ENCODE results near the gene SPHK2. TPM values are rescaled to one million over a fixed set of nuclear protein-coding genes. Genes with fewer than 3 reads are reported as not detected.

Gene SPHK2
- total RNA-seq, 4 donors from 2014 or later, result 15.9 to 24.5 (median 17.0) TPM

DNA sequence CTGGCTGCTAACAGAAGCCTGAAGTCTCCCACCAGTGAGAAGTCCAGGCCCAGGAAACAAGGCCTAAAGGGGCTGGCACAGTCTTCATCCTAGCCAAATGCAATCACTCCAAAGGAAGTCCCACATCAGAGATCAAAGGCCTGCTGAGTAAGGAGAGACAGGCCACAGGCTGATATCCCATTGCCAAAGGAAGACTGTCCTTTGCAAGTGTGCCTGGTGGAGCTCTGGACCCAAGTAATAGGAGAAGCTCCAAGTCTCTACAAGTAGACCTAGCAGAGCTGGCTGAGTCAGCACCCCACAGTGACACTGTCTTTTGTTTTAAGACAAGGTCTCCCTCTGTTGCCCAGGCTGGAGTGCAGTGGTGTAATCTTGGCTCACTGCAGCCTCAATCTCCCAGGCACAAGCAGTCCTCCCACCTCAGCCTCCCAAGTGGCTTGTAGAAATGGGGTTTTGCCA is 13.4 kb downstream of the SPHK2 start:
- H3K9me3 ChIP-seq, result no peaks in the 10 kb centered on the region
- no peaks in the 10 kb centered on the region for H3K27me3 ChIP-seq
- DNase-seq (ENCODE audit: extremely low spot score), result no peak
- H3K27ac ChIP-seq (replicated peaks in 1 of 4), result peak overlapping the region; percentile 95 to 100 (median 96)
- peaks cover 0 to 42% (median 0%) of the 10 kb centered on the region in 4 donors for H3K36me3 ChIP-seq
- intact Hi-C loops (cut with DNase I), result no loop called here
- H3K4me3 ChIP-seq, result no peak overlapping the region
- TF ChIP-seq CTCF (IDR thresholded peaks at IDR 0.05), result no peak
- TF ChIP-seq POLR2AphosphoS5 (IDR thresholded peaks at IDR 0.05), result no peak
- no peak for TF ChIP-seq EP300 (IDR thresholded peaks at IDR 0.05)
- no peak for TF ChIP-seq POLR2A (IDR thresholded peaks at IDR 0.05; ENCODE audit: low read depth)
- H3K4me1 ChIP-seq, result peaks cover 63 to 86% (median 83%) of the 10 kb centered on the region in 4 donors

DNA sequence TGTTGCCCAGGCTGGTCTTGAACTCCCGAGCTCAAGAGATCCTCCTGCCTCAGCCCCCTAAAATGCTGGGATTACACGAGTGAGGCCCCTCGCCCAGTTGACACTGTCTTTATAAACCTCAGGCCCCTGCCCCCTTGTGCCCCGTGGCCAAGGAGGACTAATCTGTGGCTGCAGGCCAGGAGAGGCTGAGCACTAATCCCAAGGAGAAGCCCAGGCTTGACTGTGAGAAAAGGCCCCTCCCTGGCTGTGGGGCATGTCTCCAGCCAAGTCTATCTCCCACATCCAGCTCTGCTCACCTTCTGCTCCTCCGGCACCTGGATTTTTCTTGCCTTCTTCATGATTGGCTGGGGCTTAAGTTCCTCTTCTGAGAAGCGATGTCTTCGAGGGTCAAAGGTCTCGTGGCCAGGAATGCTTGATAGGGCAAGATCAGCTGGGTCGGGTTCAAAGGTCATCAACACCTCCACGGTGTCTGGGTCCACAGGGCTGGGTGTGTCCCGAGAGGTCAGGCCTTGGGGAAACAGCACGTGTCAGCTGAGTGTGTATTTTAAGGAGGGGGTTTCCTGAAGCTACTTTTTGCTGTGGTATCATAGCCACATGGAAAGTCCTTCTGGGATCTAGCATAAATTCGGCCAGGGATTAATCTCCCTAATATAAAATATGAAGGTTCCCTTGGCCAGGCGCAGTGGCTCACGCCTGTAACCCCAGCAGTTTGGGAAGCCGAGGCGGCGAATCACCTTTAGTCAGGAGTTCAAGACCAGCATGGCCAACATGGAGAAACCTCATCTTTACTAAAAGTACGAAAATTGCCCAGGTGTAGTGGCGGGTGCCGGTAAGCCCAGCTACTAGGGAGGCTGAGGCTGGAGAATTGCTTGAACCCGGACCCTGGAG is 14.1 kb downstream of the SPHK2 start:
- DNase-seq (ENCODE audit: extremely low spot score), result no peak
- H3K4me1 ChIP-seq, result peaks cover 64 to 90% (median 86%) of the 10 kb centered on the region in 4 donors
- WGBS, result 73% methylated on average over 18 of the region's 22 CpGs
- intact Hi-C loops (cut with DNase I), result no loop called here
- no peaks in the 10 kb centered on the region for H3K27me3 ChIP-seq
- H3K4me3 ChIP-seq, result peak overlapping the region in 3 of 4 donors; percentile 78 to 81 (median 79)
- TF ChIP-seq POLR2AphosphoS5 (IDR thresholded peaks at IDR 0.05) (no peak), CTCF (IDR thresholded peaks at IDR 0.05) (no peak)
- peaks cover 0 to 35% (median 0%) of the 10 kb centered on the region in 4 donors for H3K36me3 ChIP-seq
- no peaks in the 10 kb centered on the region for H3K9me3 ChIP-seq
- peak overlapping the region; percentile 95 to 100 (median 96) for H3K27ac ChIP-seq (replicated peaks in 1 of 4)

- no peak for TF ChIP-seq EP300 (IDR thresholded peaks at IDR 0.05)
- TF ChIP-seq POLR2A (IDR thresholded peaks at IDR 0.05; ENCODE audit: low read depth), result no peak
- no peak for TF ChIP-seq POLR2AphosphoS5 (IDR thresholded peaks at IDR 0.05)
- TF ChIP-seq CTCF (IDR thresholded peaks at IDR 0.05), result no peak
- Histone ChIP-seq H3K27me3 (no peaks in the 10 kb centered on the region), H3K4me3 (peak overlapping the region; percentile 63 to 81 (median 78)), H3K4me1 (peaks cover 69 to 92% (median 89%) of the 10 kb centered on the region in 4 donors), H3K36me3 (peaks cover 0 to 31% (median 0%) of the 10 kb centered on the region in 4 donors), H3K9me3 (no peaks in the 10 kb centered on the region), H3K27ac (replicated peaks in 1 of 4) (peak overlapping the region; percentile 95 to 100 (median 96))
- intact Hi-C loops (cut with DNase I), result no loop called here
- 36% methylated on average over 7 of the region's 7 CpGs for WGBS
- DNase-seq (ENCODE audit: extremely low spot score), result no peak
Observed at GRCh38 chr19:48634036-48634342, 14.7 kb downstream of the SPHK2 start.

GRCh38 chr19:48634424-48635262 is 15.3 kb downstream of the SPHK2 start:
- Histone ChIP-seq H3K36me3 (peaks cover 0 to 25% (median 0%) of the 10 kb centered on the region in 4 donors), H3K4me1 (peaks cover 67 to 88% (median 86%) of the 10 kb centered on the region in 4 donors), H3K27me3 (no peaks in the 10 kb centered on the region), H3K9me3 (no peaks in the 10 kb centered on the region), H3K4me3 (peak overlapping the region; percentile 63 to 81 (median 78)), H3K27ac (replicated peaks in 1 of 4) (peak overlapping the region; percentile 95 to 100 (median 96))
- intact Hi-C loops (cut with DNase I), result no loop called here
- peak; percentile 98 for DNase-seq (ENCODE audit: extremely low spot score)
- TF ChIP-seq POLR2A (IDR thresholded peaks at IDR 0.05; ENCODE audit: low read depth) (peak; percentile 27), EP300 (IDR thresholded peaks at IDR 0.05) (no peak), POLR2AphosphoS5 (IDR thresholded peaks at IDR 0.05) (peak; percentile 85 to 99), CTCF (IDR thresholded peaks at IDR 0.05) (peak in 1 of 3 experiments; percentile 33)
- WGBS, result 6% methylated on average over 23 of the region's 37 CpGs

Measured in esophagus muscularis mucosa (tissue), 4 donors.